ENCODE data around the gene TEK. TPM values are rescaled to one million over a fixed set of nuclear protein-coding genes. Genes with fewer than 3 reads are reported as not detected.
A peak's percentile ranks its signal among the peaks of the same experiment; 100 is the strongest.

TEK gene
- total RNA-seq, 1 experiment from 2014 or later = not detected

GRCh38 chr9:27209034-27209433 is 100.0 kb downstream of the TEK start:
- DNase-seq (ENCODE audit: extremely low read depth, low read depth) = no peak

- no peak for DNase-seq (ENCODE audit: extremely low read depth, low read depth)
These were observed 101.6 kb downstream of the TEK start for GRCh38 chr9:27210588-27210987.

DNA sequence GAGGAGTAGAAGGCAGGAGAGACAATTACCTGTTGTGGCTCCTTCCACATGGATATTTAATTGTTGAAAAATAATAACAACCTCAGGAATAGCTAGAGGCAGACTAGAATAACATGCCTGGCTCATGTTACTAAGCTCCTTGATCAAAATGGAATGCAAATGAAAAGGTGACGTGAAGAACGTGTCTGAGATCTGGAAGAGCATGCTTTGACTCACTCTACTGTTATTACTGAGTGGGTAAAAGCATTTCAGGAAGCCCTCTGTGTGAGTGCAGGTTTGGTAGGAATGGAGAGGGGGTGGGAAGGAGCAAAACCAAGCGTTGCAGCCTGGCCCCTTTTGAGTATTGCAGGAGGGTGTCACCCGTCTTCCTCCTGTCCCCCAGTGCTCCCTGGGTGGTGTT is 103.2 kb downstream of the TEK start:
- no peak for DNase-seq (ENCODE audit: extremely low read depth, low read depth)

DNA sequence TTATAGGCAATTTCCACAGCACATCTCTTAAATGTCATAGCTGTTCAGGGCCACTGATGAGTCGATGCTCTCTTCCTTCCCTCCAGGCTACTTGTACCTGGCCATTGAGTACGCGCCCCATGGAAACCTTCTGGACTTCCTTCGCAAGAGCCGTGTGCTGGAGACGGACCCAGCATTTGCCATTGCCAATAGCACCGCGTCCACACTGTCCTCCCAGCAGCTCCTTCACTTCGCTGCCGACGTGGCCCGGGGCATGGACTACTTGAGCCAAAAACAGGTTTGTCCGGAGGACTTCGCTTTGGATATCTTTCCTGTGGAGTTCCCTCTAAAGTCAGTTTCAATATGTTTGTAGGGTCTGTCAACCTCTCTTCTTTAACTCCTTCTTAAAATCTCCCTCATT is 103.6 kb downstream of the TEK start:
- no peak for DNase-seq (ENCODE audit: extremely low read depth, low read depth)

GRCh38 chr9:27227192-27227591 is 118.2 kb downstream of the TEK start:
- peak; percentile 22 for DNase-seq (ENCODE audit: extremely low read depth, low read depth)

- DNase-seq (ENCODE audit: extremely low read depth, low read depth) = peak; percentile 2
These were observed 130.6 kb downstream of the TEK start for GRCh38 chr9:27239648-27240047.

- peak; percentile 13 for DNase-seq (ENCODE audit: extremely low read depth, low read depth)
These were observed 138.7 kb downstream of the TEK start for GRCh38 chr9:27247756-27248155.

GRCh38 chr9:27248702-27249101 is 139.7 kb downstream of the TEK start:
- DNase-seq (ENCODE audit: extremely low read depth, low read depth) = no peak

GRCh38 chr9:27258662-27259061 is 149.6 kb downstream of the TEK start:
- DNase-seq (ENCODE audit: extremely low read depth, low read depth) = no peak

DNA sequence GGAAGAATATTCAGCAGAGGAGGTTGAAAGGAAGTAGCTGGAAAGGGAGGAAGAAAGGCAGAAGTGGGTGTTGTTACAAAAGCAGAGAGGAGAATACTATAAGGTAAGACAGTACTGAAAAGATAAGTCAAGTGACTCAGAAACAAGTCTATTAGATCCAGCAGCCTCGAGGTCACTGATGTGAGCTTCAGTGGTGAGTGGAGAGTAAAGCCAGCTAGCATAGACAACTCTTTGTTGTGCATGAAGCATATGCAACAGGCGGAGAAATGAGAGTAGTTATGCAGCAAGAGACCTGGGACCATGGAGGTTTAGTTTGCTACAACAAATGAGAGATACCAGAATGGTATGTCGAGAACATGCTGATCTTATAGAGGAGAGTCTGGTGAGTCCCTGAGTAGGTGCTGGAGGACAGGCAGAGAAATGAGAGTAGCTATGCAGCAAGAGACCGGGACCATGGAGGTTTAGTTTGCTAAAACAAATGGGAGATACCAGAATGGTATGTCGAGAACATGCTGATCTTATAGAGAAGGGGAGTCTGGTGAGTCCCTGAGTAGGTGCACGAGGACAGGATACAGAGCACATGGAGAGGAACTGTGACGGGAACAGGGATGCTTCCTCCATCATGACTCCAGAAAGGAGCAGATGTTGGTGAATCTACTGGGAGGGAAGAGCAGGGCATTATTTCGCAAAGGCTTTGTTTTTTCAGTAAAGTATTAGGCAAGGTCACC is 151.9 kb downstream of the TEK start:
- DNase-seq (ENCODE audit: extremely low read depth, low read depth) = no peak

DNA sequence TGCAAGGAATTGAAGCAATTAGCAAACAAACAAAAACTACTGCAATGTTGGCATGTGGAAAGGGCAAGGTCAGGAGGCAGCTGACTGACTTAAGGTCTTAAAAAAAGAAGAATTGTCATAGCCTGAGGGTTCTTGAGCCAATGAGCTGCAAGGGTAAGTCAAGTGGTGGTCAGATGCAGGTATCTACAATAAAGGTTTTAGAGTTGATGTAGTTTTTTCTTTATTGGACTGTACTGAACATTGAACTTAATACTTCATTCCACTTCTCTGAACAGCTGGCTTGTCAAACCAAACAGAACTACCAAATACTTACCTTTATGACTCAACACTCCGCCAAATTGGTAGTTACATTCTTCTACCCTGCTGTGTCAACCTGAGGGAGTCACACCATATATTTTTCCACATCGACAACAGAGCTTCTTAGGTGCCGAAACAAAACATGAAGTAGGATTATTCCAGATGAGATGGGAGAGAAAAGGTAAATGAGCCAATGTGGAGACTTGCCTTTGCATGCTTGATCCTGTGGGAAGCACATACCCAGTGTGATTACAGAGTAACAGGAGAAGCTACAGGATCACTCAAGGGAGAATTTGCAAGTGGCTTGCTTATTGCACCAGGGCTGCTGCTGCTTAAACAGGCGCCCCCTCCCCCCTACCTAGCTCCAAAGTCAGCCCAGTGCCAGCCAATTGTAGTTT is 152.6 kb downstream of the TEK start:
- DNase-seq (ENCODE audit: extremely low read depth, low read depth) = no peak

DNA sequence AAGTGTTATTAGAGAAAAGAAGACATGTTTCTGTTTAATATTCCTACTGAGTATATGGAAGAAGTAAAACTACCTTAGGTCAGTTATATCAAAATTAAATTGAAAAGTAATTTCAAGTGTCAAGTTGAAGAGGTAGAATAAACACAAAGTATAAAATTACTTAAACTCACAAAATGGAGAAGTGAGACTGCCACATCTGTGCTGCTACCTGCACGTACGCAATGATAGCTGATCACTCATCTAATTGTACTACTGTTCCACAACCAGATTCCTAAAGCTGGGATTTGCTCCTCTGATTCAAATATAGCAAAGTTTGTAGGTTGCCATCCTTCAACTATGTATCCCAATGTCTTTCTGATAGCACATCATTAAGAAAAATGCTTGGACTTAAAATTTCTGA is 163.1 kb downstream of the TEK start:
- no peak for DNase-seq (ENCODE audit: extremely low read depth, low read depth)

DNA sequence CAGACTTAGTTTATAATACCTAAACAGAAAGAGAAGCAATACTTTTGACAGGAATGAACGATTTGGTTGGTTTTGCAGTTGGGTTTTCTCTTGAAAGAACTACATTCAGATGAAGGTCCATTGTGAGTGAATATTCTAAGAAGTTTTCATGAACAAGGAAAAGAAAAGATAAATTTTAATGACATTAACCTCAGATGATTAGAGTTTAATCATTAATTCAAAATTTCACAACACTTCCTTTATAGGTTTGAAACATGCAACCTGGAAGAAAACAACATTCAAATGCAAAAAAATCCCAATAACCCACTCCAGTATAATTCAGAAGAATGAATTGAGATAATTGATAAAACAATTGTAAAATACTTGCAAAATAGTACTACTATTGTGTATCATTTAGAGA is 164.2 kb downstream of the TEK start:
- no peak for DNase-seq (ENCODE audit: extremely low read depth, low read depth)

GRCh38 chr9:27276193-27277030 is 167.4 kb downstream of the TEK start:
- peak; percentile 43 for DNase-seq (ENCODE audit: extremely low read depth, low read depth)

DNA sequence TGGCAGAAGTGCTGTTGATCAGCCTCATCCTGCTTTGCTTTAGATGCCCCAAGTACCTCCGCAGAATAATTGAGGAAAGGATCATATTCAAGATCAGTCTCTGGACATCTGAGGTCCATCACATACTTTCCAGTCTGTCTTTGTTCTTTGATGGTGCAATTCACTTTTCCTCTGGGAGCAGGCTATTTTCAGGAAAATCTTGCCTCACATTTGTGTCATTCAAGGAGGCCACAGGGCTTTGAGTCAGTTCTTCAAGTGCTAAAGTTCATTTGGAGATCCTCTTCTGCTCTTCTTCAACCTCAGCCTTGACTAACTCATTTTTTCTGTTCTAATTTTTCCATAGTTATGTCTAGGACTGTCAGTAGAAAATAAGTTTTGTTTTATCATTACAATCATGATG is 169.3 kb downstream of the TEK start:
- DNase-seq (ENCODE audit: extremely low read depth, low read depth) = no peak

- no peak for DNase-seq (ENCODE audit: extremely low read depth, low read depth)
These were observed 170.6 kb downstream of the TEK start for GRCh38 chr9:27279611-27280010.

Small RNAs within 50 kb of the gene (small RNA-seq; reads per million reads assigned to genes)
- 0 reads per million in 2 experiments for gene AL355433.1
- 0 reads per million in 2 experiments for gene RNA5SP280

Other genes starting within 250 kb of the TEK start
- gene CAAP1, start 216.4 kb upstream of the TEK start, total RNA-seq (2014; rRNA removed; shearing (Covaris generic)) = 29.5 and 31.1 TPM in 2 replicates
- 14.7 and 22.3 TPM in 2 replicates for gene PLAA, start 162.0 kb upstream of the TEK start, total RNA-seq (2014; rRNA removed; shearing (Covaris generic))
- 16.8 and 20.7 TPM in 2 replicates for gene IFT74, start 152.8 kb upstream of the TEK start, total RNA-seq (2014; rRNA removed; shearing (Covaris generic))
- not detected in 2 replicates for gene LRRC19, start 103.6 kb upstream of the TEK start, total RNA-seq (2014; rRNA removed; shearing (Covaris generic))
- gene EQTN, start 187.9 kb downstream of the TEK start, total RNA-seq (2014; rRNA removed; shearing (Covaris generic)) = not detected in 2 replicates